ENCODE results near the gene POLDIP2. TPM values are rescaled to one million over a fixed set of nuclear protein-coding genes. Genes with fewer than 3 reads are reported as not detected.
A peak's percentile ranks its signal among the peaks of the same experiment; 100 is the strongest.

POLDIP2 gene
- total and polyA plus RNA-seq, 10 of the 15 experiments (the other 5 are each of a cell fraction or from before 2014, with no cell fraction given), result 22.8 to 196 (median 121) TPM

DNA sequence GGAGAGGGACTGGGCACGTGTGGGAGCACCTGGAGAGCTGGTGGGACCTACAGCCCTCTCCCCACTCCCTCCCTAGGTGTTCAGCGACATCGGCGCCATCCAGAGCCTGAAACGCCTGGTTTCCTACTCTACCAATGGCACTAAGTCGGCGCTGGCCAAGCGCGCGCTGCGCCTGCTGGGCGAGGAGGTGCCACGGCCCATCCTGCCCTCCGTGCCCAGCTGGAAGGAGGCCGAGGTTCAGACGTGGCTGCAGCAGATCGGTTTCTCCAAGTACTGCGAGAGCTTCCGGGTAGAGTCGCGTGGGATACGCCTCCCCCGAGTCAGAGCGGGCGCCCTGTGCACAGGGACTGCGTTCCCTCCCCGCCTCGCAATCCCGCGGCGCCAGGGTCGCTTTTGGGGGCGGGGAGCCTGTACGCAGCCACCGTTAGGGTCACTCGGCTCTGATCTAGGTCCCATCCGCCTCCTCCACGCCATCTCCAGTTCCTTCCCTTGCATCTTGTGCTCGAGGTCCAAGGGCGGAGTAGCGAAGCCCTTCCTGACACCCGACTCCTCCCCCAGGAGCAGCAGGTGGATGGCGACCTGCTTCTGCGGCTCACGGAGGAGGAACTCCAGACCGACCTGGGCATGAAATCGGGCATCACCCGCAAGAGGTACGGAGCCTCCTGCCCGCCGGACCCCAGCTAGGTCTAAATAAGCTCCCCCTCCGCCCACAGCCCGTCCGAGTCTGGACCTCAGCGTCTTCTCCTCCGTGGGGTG is 27.1 kb upstream of the POLDIP2 start (continued):
- TF ChIP-seq NKRF (conservative IDR thresholded peaks at IDR 0.05) (no peak), WRNIP1 (IDR thresholded peaks at IDR 0.05; ENCODE audit: borderline replicate concordance, low read depth, low read length) (no peak), MLLT1 (IDR thresholded peaks at IDR 0.05) (peak; percentile 88), SMC3 (IDR thresholded peaks at IDR 0.05; ENCODE audit: borderline replicate concordance, low read length) (no peak), IRF4 (IDR thresholded peaks at IDR 0.05; ENCODE audit: low read depth, low read length) (no peak), HDAC2 (IDR thresholded peaks at IDR 0.05) (no peak), GATAD2B (conservative IDR thresholded peaks at IDR 0.05; ENCODE audit: low read depth) (no peak), MYC (IDR thresholded peaks at IDR 0.05; ENCODE audit: insufficient read depth, insufficient read length, insufficient replicate concordance, low read length, severe bottlenecking) (peak; percentile 12), ZBED1 (IDR thresholded peaks at IDR 0.05; ENCODE audit: borderline replicate concordance) (no peak), RAD21 (IDR thresholded peaks at IDR 0.05; ENCODE audit: insufficient read depth, low read depth, low read length) (no peak), CREM (IDR thresholded peaks at IDR 0.05; ENCODE audit: low read depth) (peak; percentile 76), NRF1 (conservative IDR thresholded peaks at IDR 0.05; ENCODE audit: low read depth, low read length) (no peak), SUZ12 (IDR thresholded peaks at IDR 0.05; ENCODE audit: unreplicated experiment) (no peak), SPI1 (IDR thresholded peaks at IDR 0.05; ENCODE audit: borderline replicate concordance, insufficient read depth, low read depth, low read length) (no peak), FOXM1 (IDR thresholded peaks at IDR 0.05; ENCODE audit: low read depth, low read length) (no peak), BACH1 (IDR thresholded peaks at IDR 0.05; ENCODE audit: borderline replicate concordance) (no peak), IKZF2 (IDR thresholded peaks at IDR 0.05) (no peak)
- TF ChIP-seq, protein P1, sequence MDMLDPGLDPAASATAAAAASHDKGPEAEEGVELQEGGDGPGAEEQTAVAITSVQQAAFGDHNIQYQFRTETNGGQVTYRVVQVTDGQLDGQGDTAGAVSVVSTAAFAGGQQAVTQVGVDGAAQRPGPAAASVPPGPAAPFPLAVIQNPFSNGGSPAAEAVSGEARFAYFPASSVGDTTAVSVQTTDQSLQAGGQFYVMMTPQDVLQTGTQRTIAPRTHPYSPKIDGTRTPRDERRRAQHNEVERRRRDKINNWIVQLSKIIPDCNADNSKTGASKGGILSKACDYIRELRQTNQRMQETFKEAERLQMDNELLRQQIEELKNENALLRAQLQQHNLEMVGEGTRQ (IDR thresholded peaks at IDR 0.05; ENCODE audit: borderline replicate concordance, low read depth, low read length), result no peak
- TF ChIP-seq, protein P2, sequence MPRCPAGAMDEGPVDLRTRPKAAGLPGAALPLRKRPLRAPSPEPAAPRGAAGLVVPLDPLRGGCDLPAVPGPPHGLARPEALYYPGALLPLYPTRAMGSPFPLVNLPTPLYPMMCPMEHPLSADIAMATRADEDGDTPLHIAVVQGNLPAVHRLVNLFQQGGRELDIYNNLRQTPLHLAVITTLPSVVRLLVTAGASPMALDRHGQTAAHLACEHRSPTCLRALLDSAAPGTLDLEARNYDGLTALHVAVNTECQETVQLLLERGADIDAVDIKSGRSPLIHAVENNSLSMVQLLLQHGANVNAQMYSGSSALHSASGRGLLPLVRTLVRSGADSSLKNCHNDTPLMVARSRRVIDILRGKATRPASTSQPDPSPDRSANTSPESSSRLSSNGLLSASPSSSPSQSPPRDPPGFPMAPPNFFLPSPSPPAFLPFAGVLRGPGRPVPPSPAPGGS (IDR thresholded peaks at IDR 0.05; ENCODE audit: borderline replicate concordance, insufficient read depth, low read depth, low read length, poor library complexity, severe bottlenecking), result no peak
- TF ChIP-seq, protein P3, sequence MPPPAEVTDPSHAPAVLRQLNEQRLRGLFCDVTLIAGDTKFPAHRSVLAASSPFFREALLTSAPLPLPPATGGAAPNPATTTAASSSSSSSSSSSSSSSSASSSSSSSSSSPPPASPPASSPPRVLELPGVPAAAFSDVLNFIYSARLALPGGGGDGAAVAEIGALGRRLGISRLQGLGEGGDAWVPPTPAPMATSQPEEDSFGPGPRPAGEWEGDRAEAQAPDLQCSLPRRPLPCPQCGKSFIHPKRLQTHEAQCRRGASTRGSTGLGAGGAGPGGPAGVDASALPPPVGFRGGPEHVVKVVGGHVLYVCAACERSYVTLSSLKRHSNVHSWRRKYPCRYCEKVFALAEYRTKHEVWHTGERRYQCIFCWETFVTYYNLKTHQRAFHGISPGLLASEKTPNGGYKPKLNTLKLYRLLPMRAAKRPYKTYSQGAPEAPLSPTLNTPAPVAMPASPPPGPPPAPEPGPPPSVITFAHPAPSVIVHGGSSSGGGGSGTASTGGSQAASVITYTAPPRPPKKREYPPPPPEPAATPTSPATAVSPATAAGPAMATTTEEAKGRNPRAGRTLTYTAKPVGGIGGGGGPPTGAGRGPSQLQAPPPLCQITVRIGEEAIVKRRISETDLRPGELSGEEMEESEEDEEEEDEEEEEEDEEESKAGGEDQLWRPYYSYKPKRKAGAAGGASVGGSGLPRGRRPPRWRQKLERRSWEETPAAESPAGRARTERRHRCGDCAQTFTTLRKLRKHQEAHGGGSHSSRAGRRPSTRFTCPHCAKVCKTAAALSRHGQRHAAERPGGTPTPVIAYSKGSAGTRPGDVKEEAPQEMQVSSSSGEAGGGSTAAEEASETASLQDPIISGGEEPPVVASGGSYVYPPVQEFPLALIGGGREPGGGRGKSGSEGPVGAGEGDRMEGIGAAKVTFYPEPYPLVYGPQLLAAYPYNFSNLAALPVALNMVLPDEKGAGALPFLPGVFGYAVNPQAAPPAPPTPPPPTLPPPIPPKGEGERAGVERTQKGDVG (CRISPR knock-in tag; IDR thresholded peaks at IDR 0.05), result no peak

Data from GM12878 (cell line).